Measurements from ENCODE around the gene DENND4B. TPM values are rescaled to one million over a fixed set of nuclear protein-coding genes. Genes with fewer than 3 reads are reported as not detected.

DENND4B gene
- total and polyA plus RNA-seq, 10 of the 15 experiments (the other 5 are each of a cell fraction or from before 2014, with no cell fraction given), result 12.0 to 74.8 (median 22.7) TPM

GRCh38 chr1:153922972-153923925 lies 23.3 kb downstream of the DENND4B start, which contains the start of gene GATAD2B (continued):
- TF ChIP-seq CEBPZ (IDR thresholded peaks at IDR 0.05; ENCODE audit: low read depth, low read length) (peak; percentile 88), DPF2 (IDR thresholded peaks at IDR 0.05) (peak; percentile 99), ZSCAN29 (IDR thresholded peaks at IDR 0.05) (peak; percentile 50; the same call in 1 of the 2 replicates), EP300 (IDR thresholded peaks at IDR 0.05; ENCODE audit: borderline replicate concordance in 1 of 2, control insufficient read depth in 1 of 2, low read depth in 2 of 2, low read length in 2 of 2) (peak in 1 of 2 experiments; percentile 31; a peak in 1 of 4 replicates), BHLHE40 (IDR thresholded peaks at IDR 0.05; ENCODE audit: borderline replicate concordance in 1 of 2, low read depth in 2 of 2, low read length in 1 of 2) (peak in 1 of 2 experiments; percentile 27; a peak in 2 of 4 replicates), ESRRA (IDR thresholded peaks at IDR 0.05; ENCODE audit: low read length) (no peak), CHD4 (IDR thresholded peaks at IDR 0.05) (no peak), PKNOX1 (IDR thresholded peaks at IDR 0.05) (peak; percentile 100), ZBTB40 (IDR thresholded peaks at IDR 0.05; ENCODE audit: borderline replicate concordance) (no peak; the same call in 1 of the 2 replicates), CHD2 (IDR thresholded peaks at IDR 0.05; ENCODE audit: borderline replicate concordance, low read depth, low read length) (peak; percentile 96), TCF12 (IDR thresholded peaks at IDR 0.05; ENCODE audit: low read depth, low read length) (0 out of 2 replicates have a peak, but pooled peaks have one; percentile 12), IRF5 (IDR thresholded peaks at IDR 0.05; ENCODE audit: borderline replicate concordance) (no peak), NBN (IDR thresholded peaks at IDR 0.05) (peak; percentile 96), IKZF2 (IDR thresholded peaks at IDR 0.05) (peak in 1 of 2 experiments; percentile 16; a peak in 1 of 4 replicates), RELA (IDR thresholded peaks at IDR 0.05; ENCODE audit: borderline replicate concordance, partially characterized antibody) (peak; percentile 90), POU2F2 (IDR thresholded peaks at IDR 0.05; ENCODE audit: borderline replicate concordance, low read depth, low read length) (peak; percentile 71; the same call in 1 of the 3 replicates), NFYB (IDR thresholded peaks at IDR 0.05; ENCODE audit: insufficient read depth, low read depth, low read length) (peak; percentile 98), STAT1 (conservative IDR thresholded peaks at IDR 0.05) (peak; percentile 74; the same call in 1 of the 2 replicates)

Data from GM12878 (cell line).